Ramos (cell line): ENCODE results near the gene GPR155.
"Not testable (repeated sequence)": the region's sequence is repeated elsewhere in the genome, so short reads cannot be mapped to it uniquely, and the experiment has no call there.

Source experiments
- in situ Hi-C: fragments of 300-500 bp; cut with MboI; formaldehyde crosslinking; loops from one replicate; pipeline ENCODE4 v1.14.3; 2022; ENCODE audit warnings: low sequenced_read_pairs; ENCODE audit not compliant: unreplicated experiment

GPR155 gene

DNA sequence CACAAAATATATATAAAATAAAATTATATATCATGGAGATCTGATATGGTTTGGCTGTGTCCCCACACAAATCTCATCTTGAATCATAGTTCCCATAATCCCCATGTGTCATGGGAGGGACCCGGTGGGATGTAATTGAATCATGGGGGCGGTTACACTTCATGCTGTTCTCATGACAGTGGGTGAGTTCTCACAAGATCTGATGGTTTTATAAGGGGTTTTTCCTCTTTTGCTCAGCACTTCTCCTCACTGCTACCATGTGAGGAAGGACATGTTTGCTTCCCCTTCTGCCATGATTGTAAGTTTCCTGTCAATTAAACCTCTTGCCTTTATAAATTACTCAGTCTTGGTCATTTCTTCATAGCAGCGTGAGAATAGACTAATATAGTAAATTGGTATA lies 98.1 kb downstream of the GPR155 start:
- in situ Hi-C loops = not testable (repeated sequence)

GRCh38 chr2:174385201-174385600 lies 101.6 kb downstream of the GPR155 start:
- in situ Hi-C loops = no loop called here

- in situ Hi-C loops = no loop called here
These were observed 103.0 kb downstream of the GPR155 start for GRCh38 chr2:174383796-174384195.
